GM19467 (cell line): ENCODE data around the gene AGAP6.
"Not testable (repeated sequence)": the region's sequence is repeated elsewhere in the genome, so short reads cannot be mapped to it uniquely, and the experiment has no call there.

ENCODE experiments used
- ATAC-seq: cut with Tn5 transposase; IDR thresholded peaks from one replicate; pipeline ENCODE4 v1.9.1; 2021; ENCODE audit warnings: mild to moderate bottlenecking, moderate library complexity; ENCODE audit not compliant: unreplicated experiment

The AGAP6 gene

DNA sequence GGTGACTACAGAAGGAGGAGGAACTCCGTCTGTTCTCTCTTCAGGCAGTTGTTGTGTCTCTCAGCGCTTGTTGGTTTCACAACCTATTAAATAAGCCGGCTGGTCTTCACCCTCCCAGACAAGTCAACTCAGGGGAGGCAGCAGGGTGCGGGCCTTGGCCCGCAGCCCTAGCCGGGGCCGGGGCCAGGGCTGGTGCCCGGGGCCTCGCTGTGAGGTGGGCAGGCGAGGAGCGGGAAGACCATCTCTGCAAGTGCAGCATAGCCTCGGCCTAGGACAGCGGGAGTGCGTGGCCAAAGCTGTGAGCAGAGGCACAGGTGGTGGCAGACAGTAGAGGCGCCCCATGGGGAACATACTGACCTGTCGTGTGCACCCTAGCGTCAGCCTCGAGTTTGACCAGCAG, at the start of gene AGAP6:
Gene AGAP6, plus strand, starts transcription at position 31 of the 400 bp plus-strand sequence. Its CDS starts 310 bp downstream, at position 341.
- ATAC-seq = not testable (repeated sequence)

- ATAC-seq = peak; percentile 62
These were observed 46.5 kb upstream of the AGAP6 start, which contains the start of the genes PARG and TIMM23B for GRCh38 chr10:49941447-49942338. PARG (minus strand) TSS chr10:49942027; CDS start chr10:49941725, 302 bp downstream. TIMM23B (plus strand) TSS chr10:49942053; CDS start chr10:49942195, 142 bp downstream.

DNA sequence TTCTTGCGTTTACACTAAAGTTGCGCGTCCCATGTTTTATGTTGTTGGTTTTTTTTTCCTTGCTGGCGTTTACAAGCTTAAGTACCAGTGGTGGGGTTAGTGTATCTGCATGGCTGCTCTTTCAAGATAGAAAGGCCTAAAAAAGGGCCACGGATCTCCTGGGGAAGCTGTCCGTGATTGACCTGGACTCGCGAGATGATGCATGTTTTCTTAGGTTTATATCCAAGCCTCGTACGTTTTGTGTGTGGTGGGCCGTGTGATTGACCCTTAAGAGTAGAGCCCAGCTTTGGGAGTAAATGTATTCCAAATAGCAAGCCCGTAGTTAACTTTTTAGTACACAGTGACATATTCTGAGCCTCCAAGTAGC, 45.9 kb upstream of the AGAP6 start:
- ATAC-seq = peak; percentile 12

- ATAC-seq = not testable (repeated sequence)
These were observed 44.6 kb upstream of the AGAP6 start for GRCh38 chr10:49943607-49944006.

GRCh38 chr10:49948142-49948541, 40.1 kb upstream of the AGAP6 start:
- ATAC-seq = not testable (repeated sequence)

DNA sequence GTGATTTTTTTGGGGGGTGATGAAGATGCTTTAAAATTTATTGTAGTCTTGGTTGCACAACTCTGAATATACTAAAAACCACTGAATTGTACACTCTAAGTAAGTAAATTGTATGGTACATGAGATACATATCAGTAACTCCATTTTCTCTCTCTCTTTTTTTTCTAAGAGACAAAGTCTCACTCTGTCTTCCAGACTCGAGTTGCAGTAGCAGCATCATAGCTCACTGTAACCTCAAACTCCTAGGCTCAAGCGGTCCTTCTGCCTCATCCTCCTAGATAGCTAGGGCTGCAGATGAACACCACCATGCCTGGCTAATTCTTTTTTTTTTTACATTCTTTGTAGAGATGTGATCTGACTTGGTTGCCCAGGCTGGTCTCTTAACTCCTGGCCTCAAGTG, 39.5 kb upstream of the AGAP6 start:
- ATAC-seq = not testable (repeated sequence)

DNA sequence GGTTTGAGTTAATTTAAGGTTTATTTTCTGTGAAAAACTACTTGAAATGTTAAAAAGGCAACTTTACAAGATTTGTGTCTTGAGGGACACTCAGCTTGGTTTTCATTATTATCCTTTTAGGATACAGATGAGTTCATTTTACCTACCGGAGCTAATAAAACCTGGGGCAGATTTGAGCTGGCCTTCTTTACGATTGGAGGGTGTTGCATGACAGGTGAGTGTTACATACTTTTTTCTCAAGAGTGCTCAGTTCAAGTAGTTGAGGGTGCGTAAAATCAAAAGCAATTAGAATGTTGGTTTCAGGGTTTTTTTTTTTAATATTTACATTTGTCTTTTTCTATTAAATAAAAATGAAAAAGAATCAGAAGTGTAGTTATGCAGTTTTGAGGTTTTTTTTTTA, 36.2 kb upstream of the AGAP6 start:
- ATAC-seq = not testable (repeated sequence)

DNA sequence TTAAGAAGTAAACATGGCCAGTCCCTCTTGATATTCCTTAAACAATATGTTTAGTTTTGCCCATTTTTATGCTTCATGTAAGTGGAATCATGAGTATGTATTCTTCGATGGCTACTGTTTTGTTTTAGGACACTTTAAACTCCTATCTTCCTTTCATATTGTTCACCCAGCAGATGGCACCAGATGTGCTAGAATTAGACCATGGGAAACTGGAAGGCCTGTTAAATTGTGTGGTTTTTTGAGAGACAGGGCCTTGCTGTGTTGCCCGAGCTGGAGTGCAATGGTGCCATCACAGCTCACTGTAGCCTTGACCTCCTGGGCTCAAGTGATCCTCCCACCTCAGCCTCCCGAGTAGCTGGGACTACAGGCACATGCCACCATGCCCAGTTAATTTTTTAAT, 35.1 kb upstream of the AGAP6 start:
- ATAC-seq = not testable (repeated sequence)

DNA sequence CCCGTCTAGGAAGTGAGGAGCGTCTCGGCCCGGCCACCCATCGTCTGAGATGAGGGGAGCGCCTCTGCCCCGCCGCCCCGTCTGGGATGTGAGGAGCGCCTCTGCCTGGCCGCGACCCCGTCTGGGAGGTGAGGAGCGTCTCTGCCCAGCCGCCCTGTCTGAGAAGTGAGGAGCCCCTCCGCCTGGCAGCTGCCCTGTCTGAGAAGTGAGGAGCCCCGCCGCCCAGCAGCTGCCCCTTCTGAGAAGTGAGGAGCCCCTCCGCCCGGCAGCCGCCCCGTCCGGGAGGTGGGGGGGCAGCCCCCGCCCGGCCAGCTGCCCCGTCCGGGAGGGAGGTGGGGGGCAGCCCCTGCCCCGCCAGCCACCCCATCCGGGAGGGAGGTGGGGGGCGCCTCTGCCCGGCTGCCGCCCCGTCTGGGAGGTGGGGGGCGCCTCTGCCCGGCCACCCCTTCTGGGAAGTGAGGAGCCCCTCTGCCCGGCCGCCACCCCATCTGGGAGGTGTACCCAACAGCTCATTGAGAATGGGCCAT, 17.8 kb upstream of the AGAP6 start:
- not testable (repeated sequence) for ATAC-seq

DNA sequence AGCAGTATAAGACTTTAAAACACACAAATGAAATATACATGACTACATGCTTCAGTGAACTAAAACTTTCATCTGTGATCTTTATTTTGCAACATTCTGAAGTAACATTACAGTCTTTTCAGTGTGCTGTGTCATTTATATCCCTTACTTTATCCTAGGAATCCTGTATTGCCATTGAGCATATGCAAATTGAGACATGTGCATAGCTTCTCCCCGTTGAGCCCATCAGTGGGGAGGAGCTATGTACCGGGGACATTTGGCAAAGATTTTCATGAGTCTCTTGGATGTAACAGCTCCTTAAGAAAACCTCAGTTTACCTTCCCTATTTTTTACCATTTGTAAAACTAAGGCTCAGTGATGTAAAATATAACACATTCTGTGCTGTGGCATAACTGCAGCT, 16.7 kb upstream of the AGAP6 start:
- not testable (repeated sequence) for ATAC-seq

- not testable (repeated sequence) for ATAC-seq
These were observed 16.1 kb upstream of the AGAP6 start for GRCh38 chr10:49972094-49972493.

GRCh38 chr10:49977756-49978155, 10.4 kb upstream of the AGAP6 start:
- not testable (repeated sequence) for ATAC-seq

- not testable (repeated sequence) for ATAC-seq
These were observed 999 bp upstream of the AGAP6 start for GRCh38 chr10:49987207-49987606.

DNA sequence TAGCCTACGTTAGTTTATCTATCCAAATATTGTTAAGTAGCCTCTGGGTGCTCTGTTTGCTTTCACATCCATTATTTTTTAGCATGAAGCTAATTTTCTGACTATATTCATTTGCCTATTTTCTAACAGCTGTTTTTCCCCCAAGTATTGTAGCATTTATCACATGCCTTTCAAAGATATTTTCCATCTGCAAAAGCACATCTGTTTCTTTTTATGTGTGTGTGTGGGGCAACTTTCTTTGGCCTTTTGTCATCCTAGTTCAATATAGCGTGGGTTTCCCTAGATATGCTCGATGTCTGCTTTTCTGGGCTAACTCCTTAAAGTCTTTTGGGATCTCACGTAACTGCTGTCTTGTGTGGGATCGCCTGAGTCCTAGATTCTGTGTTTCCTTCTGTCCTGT, 7.1 kb downstream of the AGAP6 start:
- ATAC-seq = not testable (repeated sequence)

DNA sequence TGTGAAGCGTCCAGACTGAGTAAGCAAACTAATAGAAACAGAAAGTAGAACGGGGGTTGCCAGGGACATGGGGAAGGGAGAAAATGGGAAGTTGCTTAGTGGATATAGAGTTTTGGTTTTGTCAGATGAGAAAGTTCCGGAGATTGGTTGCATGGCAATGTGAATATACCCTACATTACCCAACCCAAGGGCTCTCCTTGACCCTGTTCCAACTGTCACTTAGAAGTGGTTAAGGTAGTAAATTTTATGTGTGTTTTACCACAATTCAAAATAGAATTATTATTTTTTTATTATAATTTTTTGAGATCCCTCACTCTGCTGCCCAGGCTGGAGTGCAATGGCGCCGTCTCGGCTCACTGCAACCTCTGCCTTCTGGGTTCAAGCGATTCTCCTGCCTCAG, 25.8 kb downstream of the AGAP6 start:
- not testable (repeated sequence) for ATAC-seq

- ATAC-seq = not testable (repeated sequence)
These were observed 27.5 kb downstream of the AGAP6 start for GRCh38 chr10:50015596-50016220.

GRCh38 chr10:50016926-50017325, 28.7 kb downstream of the AGAP6 start:
- not testable (repeated sequence) for ATAC-seq

GRCh38 chr10:50017646-50018045, 29.4 kb downstream of the AGAP6 start:
- ATAC-seq = not testable (repeated sequence)

DNA sequence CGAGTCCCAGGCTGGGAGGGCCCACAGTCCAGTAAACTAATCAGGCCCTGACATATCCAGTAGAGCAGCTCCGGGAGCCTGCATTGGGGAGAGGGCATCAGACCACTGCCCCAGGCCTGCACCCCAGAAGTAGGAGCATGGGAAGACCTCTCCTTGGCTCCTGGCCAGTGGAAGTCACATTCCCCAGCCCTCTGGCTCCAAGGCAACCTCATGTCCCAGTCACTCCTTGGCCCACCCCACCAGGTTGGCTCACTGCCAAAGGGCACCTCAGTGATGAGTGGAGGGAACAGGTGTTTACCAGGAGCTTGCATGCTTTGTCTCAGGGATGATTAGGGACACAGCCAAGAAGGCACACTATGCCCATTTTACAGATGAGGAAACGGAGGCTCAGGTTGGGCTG, 31.1 kb downstream of the AGAP6 start:
- ATAC-seq = not testable (repeated sequence)

GRCh38 chr10:50020451-50021024, 32.3 kb downstream of the AGAP6 start:
- ATAC-seq = not testable (repeated sequence)

- no peak for ATAC-seq
These were observed 33.4 kb downstream of the AGAP6 start for GRCh38 chr10:50021646-50022045.
